ENCODE results near the gene LAPTM4A. TPM values are rescaled to one million over a fixed set of nuclear protein-coding genes. Genes with fewer than 3 reads are reported as not detected.
"Not testable (repeated sequence)": the region's sequence is repeated elsewhere in the genome, so short reads cannot be mapped to it uniquely, and the experiment has no call there.

LAPTM4A gene
- total RNA-seq, 2 donors from 2014 or later = 181 to 200 TPM

DNA sequence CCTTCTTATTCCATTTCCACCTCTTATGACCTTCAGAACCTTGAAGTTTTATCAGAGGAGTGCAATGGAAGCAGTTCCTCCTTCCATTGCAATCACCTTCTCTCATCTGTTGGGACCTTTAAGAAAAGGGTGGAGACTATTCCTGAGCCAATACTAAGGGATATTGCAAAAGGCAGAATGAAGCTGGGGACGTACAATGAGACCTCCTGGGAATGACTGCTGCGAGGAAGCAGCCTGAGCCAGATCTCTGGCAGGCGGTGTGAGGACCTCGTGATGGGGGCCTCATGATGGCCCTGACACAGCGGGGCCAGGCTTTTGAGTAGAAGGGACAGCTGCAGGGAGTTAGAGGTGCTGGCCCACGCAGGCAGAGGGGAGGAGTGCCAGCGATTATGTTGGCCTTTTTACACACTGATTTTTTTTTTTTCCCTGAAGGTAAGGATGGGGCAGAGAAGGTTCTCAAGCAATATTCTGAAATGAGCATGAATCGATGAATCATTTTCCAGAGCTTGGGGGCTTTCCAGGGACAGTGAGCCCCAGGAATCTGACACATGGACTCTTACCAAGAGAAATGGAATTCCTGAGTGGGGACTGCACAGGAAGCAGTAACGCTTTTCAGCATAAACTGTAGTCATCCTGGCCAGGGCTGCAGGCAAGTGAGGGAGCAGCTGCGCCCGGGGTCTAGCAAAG, 40.0 kb upstream of the LAPTM4A start:
- DNase-seq (ENCODE audit: low spot score) (no peak), ATAC-seq (ENCODE audit: insufficient number of reproducible peaks, low FRiP score, low read depth) (no peak)
- no peak for TF ChIP-seq CTCF (IDR thresholded peaks at IDR 0.05)
- H3K4me3 ChIP-seq = no peak overlapping the region
- peaks cover 0 to 13% of the 10 kb centered on the region in 2 donors for H3K4me1 ChIP-seq (ENCODE audit: control insufficient read depth in 1 of 2, low read depth in 2 of 2)
- H3K36me3 ChIP-seq = no peaks in the 10 kb centered on the region
- no peaks in the 10 kb centered on the region for H3K9me3 ChIP-seq
- H3K27ac ChIP-seq = no peak overlapping the region
- no peaks in the 10 kb centered on the region for H3K27me3 ChIP-seq (replicated peaks; ENCODE audit: insufficient read depth)

- Histone ChIP-seq H3K27ac (no peak overlapping the region), H3K4me3 (no peak overlapping the region), H3K36me3 (no peaks in the 10 kb centered on the region), H3K9me3 (no peaks in the 10 kb centered on the region), H3K4me1 (ENCODE audit: control insufficient read depth in 1 of 2, low read depth in 2 of 2) (peaks cover 0 to 13% of the 10 kb centered on the region in 2 donors), H3K27me3 (replicated peaks; ENCODE audit: insufficient read depth) (no peaks in the 10 kb centered on the region)
- TF ChIP-seq CTCF (IDR thresholded peaks at IDR 0.05) = no peak
- DNase-seq (ENCODE audit: low spot score) (no peak), ATAC-seq (ENCODE audit: insufficient number of reproducible peaks, low FRiP score, low read depth) (no peak)
Measured at GRCh38 chr2:20089715-20090464, 38.5 kb upstream of the LAPTM4A start.

GRCh38 chr2:20085909-20086308, 34.5 kb upstream of the LAPTM4A start:
- not testable (repeated sequence) for H3K36me3 ChIP-seq; DNase-seq (ENCODE audit: low spot score); H3K9me3 ChIP-seq; H3K4me3 ChIP-seq; H3K27ac ChIP-seq; H3K4me1 ChIP-seq (ENCODE audit: control insufficient read depth in 1 of 2, low read depth in 2 of 2); H3K27me3 ChIP-seq (replicated peaks; ENCODE audit: insufficient read depth); ATAC-seq (ENCODE audit: insufficient number of reproducible peaks, low FRiP score, low read depth)

DNA sequence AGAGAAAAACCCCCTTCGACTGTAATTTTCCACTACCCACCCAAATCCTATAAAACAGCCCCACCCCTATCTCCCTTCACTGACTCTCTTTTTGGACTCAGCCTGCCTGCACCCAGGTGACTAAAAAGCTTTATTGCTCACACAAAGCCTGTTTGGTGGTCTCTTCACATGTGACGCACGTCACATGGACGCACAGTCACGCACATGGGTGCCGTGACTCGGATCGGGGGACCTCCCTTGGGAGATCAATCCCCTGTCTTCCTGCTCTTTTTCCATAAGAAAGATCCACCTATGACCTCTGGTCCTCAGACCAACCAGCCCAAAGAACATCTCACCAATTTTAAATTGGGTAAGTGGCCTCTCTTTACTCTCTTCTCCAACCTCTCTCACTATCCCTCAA, 31.4 kb upstream of the LAPTM4A start:
- not testable (repeated sequence) for H3K36me3 ChIP-seq; H3K27ac ChIP-seq; H3K4me3 ChIP-seq; ATAC-seq (ENCODE audit: insufficient number of reproducible peaks, low FRiP score, low read depth); H3K27me3 ChIP-seq (replicated peaks; ENCODE audit: insufficient read depth); DNase-seq (ENCODE audit: low spot score); H3K4me1 ChIP-seq (ENCODE audit: control insufficient read depth in 1 of 2, low read depth in 2 of 2); H3K9me3 ChIP-seq

GRCh38 chr2:20081841-20082240, 30.4 kb upstream of the LAPTM4A start:
- H3K4me3 ChIP-seq = no peak overlapping the region
- no peaks in the 10 kb centered on the region for H3K4me1 ChIP-seq (ENCODE audit: control insufficient read depth in 1 of 2, low read depth in 2 of 2)
- DNase-seq (ENCODE audit: low spot score) (no peak), ATAC-seq (ENCODE audit: insufficient number of reproducible peaks, low FRiP score, low read depth) (no peak)
- no peaks in the 10 kb centered on the region for H3K27me3 ChIP-seq (replicated peaks; ENCODE audit: insufficient read depth)
- H3K27ac ChIP-seq = no peak overlapping the region
- H3K9me3 ChIP-seq = no peaks in the 10 kb centered on the region
- H3K36me3 ChIP-seq = no peaks in the 10 kb centered on the region
- no peak for TF ChIP-seq CTCF (IDR thresholded peaks at IDR 0.05)

GRCh38 chr2:20080839-20081415, 29.5 kb upstream of the LAPTM4A start:
- DNase-seq (ENCODE audit: low spot score) = no peak
- Histone ChIP-seq H3K4me3 (no peak overlapping the region), H3K4me1 (ENCODE audit: control insufficient read depth in 1 of 2, low read depth in 2 of 2) (no peaks in the 10 kb centered on the region), H3K27me3 (replicated peaks; ENCODE audit: insufficient read depth) (no peaks in the 10 kb centered on the region), H3K36me3 (no peaks in the 10 kb centered on the region), H3K27ac (no peak overlapping the region), H3K9me3 (no peaks in the 10 kb centered on the region)
- no peak for TF ChIP-seq CTCF (IDR thresholded peaks at IDR 0.05)
- ATAC-seq (ENCODE audit: insufficient number of reproducible peaks, low FRiP score, low read depth) = no peak

All from thoracic aorta (tissue), 2 donors.